SIG-M5 (cell line): ENCODE data around the gene STMP1.
A peak's percentile ranks its signal among the peaks of the same experiment; 100 is the strongest.
"Not testable (repeated sequence)": the region's sequence is repeated elsewhere in the genome, so short reads cannot be mapped to it uniquely, and the experiment has no call there.

ENCODE experiments used
- DNase-seq: peaks from one replicate; lab custom pipeline; 2025; lab: John Stamatoyannopoulos, UW

The STMP1 gene

GRCh38 chr7:135664046-135664589 lies 1.8 kb downstream of the STMP1 start:
- DNase-seq, result no peak

GRCh38 chr7:135665042-135665441 lies 2.7 kb downstream of the STMP1 start:
- no peak for DNase-seq

- DNase-seq, result no peak
Measured at GRCh38 chr7:135666156-135666555, 3.8 kb downstream of the STMP1 start.

GRCh38 chr7:135666846-135667245 lies 4.5 kb downstream of the STMP1 start:
- peak; percentile 24 for DNase-seq

- not testable (repeated sequence) for DNase-seq
Measured at GRCh38 chr7:135667626-135668025, 5.3 kb downstream of the STMP1 start.

- DNase-seq, result not testable (repeated sequence)
Measured at GRCh38 chr7:135668852-135669395, 6.6 kb downstream of the STMP1 start.

- no peak for DNase-seq
Measured at GRCh38 chr7:135669774-135670173, 7.5 kb downstream of the STMP1 start.

GRCh38 chr7:135670179-135670578 lies 7.9 kb downstream of the STMP1 start:
- DNase-seq, result no peak

GRCh38 chr7:135672560-135673359 lies 10.4 kb downstream of the STMP1 start:
- no peak for DNase-seq

GRCh38 chr7:135673360-135673706 lies 11.0 kb downstream of the STMP1 start:
- DNase-seq, result no peak

- no peak for DNase-seq
Measured at GRCh38 chr7:135678612-135679575, 16.6 kb downstream of the STMP1 start.

GRCh38 chr7:135681762-135682161 lies 19.4 kb downstream of the STMP1 start:
- DNase-seq, result no peak

- DNase-seq, result no peak
Measured at GRCh38 chr7:135682191-135682590, 19.9 kb downstream of the STMP1 start.

GRCh38 chr7:135683609-135684008 lies 21.3 kb downstream of the STMP1 start:
- no peak for DNase-seq

GRCh38 chr7:135684136-135684535 lies 21.8 kb downstream of the STMP1 start:
- DNase-seq, result no peak

- DNase-seq, result no peak
Measured at GRCh38 chr7:135684699-135685098, 22.4 kb downstream of the STMP1 start.

- DNase-seq, result no peak
Measured at GRCh38 chr7:135685306-135686084, 23.2 kb downstream of the STMP1 start.

GRCh38 chr7:135687466-135687865 lies 25.2 kb downstream of the STMP1 start:
- DNase-seq, result no peak

- DNase-seq, result no peak
Measured at GRCh38 chr7:135690566-135690965, 28.3 kb downstream of the STMP1 start.

GRCh38 chr7:135692055-135692454 lies 29.7 kb downstream of the STMP1 start:
- DNase-seq, result no peak

GRCh38 chr7:135692606-135693005 lies 30.3 kb downstream of the STMP1 start:
- DNase-seq, result not testable (repeated sequence)

GRCh38 chr7:135693558-135693957 lies 31.2 kb downstream of the STMP1 start:
- no peak for DNase-seq
